ELF-1 (cell line): ENCODE data around the gene HADHB.

Experiments
- DNase-seq: peaks from one replicate; pipeline ENCODE4 v3.0.0-alpha.2; 2016; ENCODE audit warnings: low read depth, low spot score

The HADHB gene

GRCh38 chr2:26244309-26245230 lies at the start of gene HADHB, which contains the start of gene HADHA:
Gene HADHB (plus strand): TSS chr2:26244939. CDS start chr2:26254255, 9,316 bp downstream.
Gene HADHA (minus strand): TSS chr2:26244632. CDS start chr2:26244596, 36 bp downstream.
- peak; percentile 97 for DNase-seq

GRCh38 chr2:26195040-26195984 lies 49.4 kb upstream of the HADHB start:
- DNase-seq: no peak

- no peak for DNase-seq
These were observed 47.9 kb upstream of the HADHB start for GRCh38 chr2:26196683-26197418.

GRCh38 chr2:26197516-26197915 lies 47.2 kb upstream of the HADHB start:
- DNase-seq: no peak

GRCh38 chr2:26202981-26203490 lies 41.7 kb upstream of the HADHB start:
- no peak for DNase-seq

GRCh38 chr2:26203906-26204305 lies 40.8 kb upstream of the HADHB start:
- DNase-seq: no peak

GRCh38 chr2:26212011-26212410 lies 32.7 kb upstream of the HADHB start:
- DNase-seq: no peak

- DNase-seq: no peak
These were observed 30.0 kb upstream of the HADHB start for GRCh38 chr2:26214759-26215158.

GRCh38 chr2:26215833-26216232 lies 28.9 kb upstream of the HADHB start:
- no peak for DNase-seq

GRCh38 chr2:26216587-26216986 lies 28.2 kb upstream of the HADHB start:
- DNase-seq: no peak

GRCh38 chr2:26217720-26218119 lies 27.0 kb upstream of the HADHB start:
- no peak for DNase-seq

- DNase-seq: no peak
These were observed 21.7 kb upstream of the HADHB start for GRCh38 chr2:26223018-26223417.

- DNase-seq: no peak
These were observed 20.6 kb upstream of the HADHB start for GRCh38 chr2:26224095-26224494.

- no peak for DNase-seq
These were observed 15.1 kb upstream of the HADHB start for GRCh38 chr2:26229595-26229994.

GRCh38 chr2:26230806-26231205 lies 13.9 kb upstream of the HADHB start:
- DNase-seq: no peak

GRCh38 chr2:26235089-26235488 lies 9.7 kb upstream of the HADHB start:
- DNase-seq: peak; percentile 38

- DNase-seq: no peak
These were observed 6.9 kb upstream of the HADHB start for GRCh38 chr2:26237868-26238267.

GRCh38 chr2:26238311-26238958 lies 6.3 kb upstream of the HADHB start:
- no peak for DNase-seq

- DNase-seq: no peak
These were observed 2.8 kb upstream of the HADHB start for GRCh38 chr2:26241928-26242436.

GRCh38 chr2:26243470-26244308 lies 1.1 kb upstream of the HADHB start:
- DNase-seq: no peak
